Stimulated activated naive CD8-positive, alpha-beta T cell treated with anti-CD3 and anti-CD28 coated beads, Interleukin-15, Interleukin-2, amounts not matched to agents 100 ng/mL and 50 ng/mL, for 24 hours (primary cell): ENCODE measurements around the gene TMEM187.

Experiments
- H3K27ac Mint-ChIP-seq: one replicate; pipeline ENCODE4 v1.8.0; 2021; ENCODE audit warnings: mild to moderate bottlenecking, mixed read lengths
- H3K27me3 Mint-ChIP-seq: one replicate; pipeline ENCODE4 v1.8.0; 2021; ENCODE audit warnings: mixed read lengths
- H3K36me3 Mint-ChIP-seq: one replicate; pipeline ENCODE4 v1.8.0; 2021; ENCODE audit warnings: low read depth, mixed read lengths
- H3K4me1 Mint-ChIP-seq: one replicate; pipeline ENCODE4 v1.8.0; 2021; ENCODE audit warnings: low read depth, mixed read lengths
- H3K4me3 Mint-ChIP-seq: one replicate; pipeline ENCODE4 v1.8.0; 2021; ENCODE audit warnings: mild to moderate bottlenecking, mixed read lengths
- H3K9me3 Mint-ChIP-seq: one replicate; pipeline ENCODE4 v1.8.0; 2021; ENCODE audit warnings: mixed read lengths

TMEM187 gene

GRCh38 chrX:153972368-153973126 is at the start of gene TMEM187:
Gene TMEM187, plus strand, starts transcription at chrX:153972754. Its CDS starts 9,309 bp downstream, at chrX:153982063.
- Mint-ChIP-seq H3K4me3 (peak within 1 kb of the TSS; percentile 97), H3K9me3 (no peaks in the 10 kb centered on the region), H3K4me1 (peaks cover 33% of the 10 kb centered on the region), H3K27me3 (no peaks in the 10 kb centered on the region), H3K36me3 (peaks cover 14% of the 10 kb centered on the region), H3K27ac (peak within 1 kb of the TSS; percentile 100)

- H3K4me1 Mint-ChIP-seq = peaks cover 15% of the 10 kb centered on the region
- H3K4me3 Mint-ChIP-seq = peak overlapping the region; percentile 93
- no peaks in the 10 kb centered on the region for H3K27me3 Mint-ChIP-seq
- H3K36me3 Mint-ChIP-seq = peaks cover 22% of the 10 kb centered on the region
- no peaks in the 10 kb centered on the region for H3K9me3 Mint-ChIP-seq
- peak overlapping the region; percentile 97 for H3K27ac Mint-ChIP-seq
Measured at GRCh38 chrX:153922932-153923857, 49.4 kb upstream of the TMEM187 start.

GRCh38 chrX:153924149-153924861 is 48.2 kb upstream of the TMEM187 start:
- H3K9me3 Mint-ChIP-seq = no peaks in the 10 kb centered on the region
- H3K27me3 Mint-ChIP-seq = no peaks in the 10 kb centered on the region
- peaks cover 22% of the 10 kb centered on the region for H3K36me3 Mint-ChIP-seq
- H3K4me1 Mint-ChIP-seq = peaks cover 24% of the 10 kb centered on the region
- H3K27ac Mint-ChIP-seq = peak overlapping the region; percentile 97
- peak overlapping the region; percentile 93 for H3K4me3 Mint-ChIP-seq

- Mint-ChIP-seq H3K4me3 (peak overlapping the region; percentile 93), H3K4me1 (peaks cover 26% of the 10 kb centered on the region), H3K9me3 (no peaks in the 10 kb centered on the region), H3K27me3 (no peaks in the 10 kb centered on the region), H3K27ac (peak overlapping the region; percentile 97), H3K36me3 (peaks cover 16% of the 10 kb centered on the region)
Measured at GRCh38 chrX:153925387-153925738, 47.2 kb upstream of the TMEM187 start.

- Mint-ChIP-seq H3K27me3 (no peaks in the 10 kb centered on the region), H3K36me3 (peaks cover 20% of the 10 kb centered on the region), H3K4me1 (peaks cover 26% of the 10 kb centered on the region), H3K9me3 (no peaks in the 10 kb centered on the region), H3K27ac (peak within 1 kb of the TSS; percentile 97), H3K4me3 (peak within 1 kb of the TSS; percentile 93)
Measured at GRCh38 chrX:153925739-153926551, 46.6 kb upstream of the TMEM187 start, which contains the start of gene ARHGAP4. Gene ARHGAP4, minus strand, starts transcription at chrX:153926264. Its CDS starts 62 bp downstream, at chrX:153926202.

- H3K4me1 Mint-ChIP-seq = peaks cover 28% of the 10 kb centered on the region
Measured at GRCh38 chrX:153926552-153926857, 46.0 kb upstream of the TMEM187 start.

GRCh38 chrX:153926858-153927671 is 45.5 kb upstream of the TMEM187 start:
- Mint-ChIP-seq H3K27ac (peak overlapping the region; percentile 96), H3K36me3 (peaks cover 30% of the 10 kb centered on the region), H3K4me1 (peaks cover 28% of the 10 kb centered on the region), H3K9me3 (no peaks in the 10 kb centered on the region), H3K4me3 (peak overlapping the region; percentile 87), H3K27me3 (no peaks in the 10 kb centered on the region)

More at GRCh38 chrX:153926552-153926857, 46.0 kb upstream of the TMEM187 start:
- Mint-ChIP-seq H3K4me3 (peak overlapping the region; percentile 87), H3K36me3 (peaks cover 24% of the 10 kb centered on the region), H3K9me3 (no peaks in the 10 kb centered on the region), H3K27me3 (no peaks in the 10 kb centered on the region), H3K27ac (peak overlapping the region; percentile 96)

GRCh38 chrX:153927672-153927921 is 45.0 kb upstream of the TMEM187 start:
- Mint-ChIP-seq H3K36me3 (peaks cover 29% of the 10 kb centered on the region), H3K27me3 (no peaks in the 10 kb centered on the region), H3K4me1 (peaks cover 24% of the 10 kb centered on the region), H3K4me3 (peak overlapping the region; percentile 87), H3K27ac (peak overlapping the region; percentile 96), H3K9me3 (no peaks in the 10 kb centered on the region)

- Mint-ChIP-seq H3K36me3 (peaks cover 27% of the 10 kb centered on the region), H3K27ac (peak overlapping the region; percentile 96), H3K4me3 (peak overlapping the region; percentile 87), H3K4me1 (peaks cover 21% of the 10 kb centered on the region), H3K9me3 (no peaks in the 10 kb centered on the region), H3K27me3 (no peaks in the 10 kb centered on the region)
Measured at GRCh38 chrX:153927922-153928760, 44.4 kb upstream of the TMEM187 start.

- Mint-ChIP-seq H3K27me3 (no peaks in the 10 kb centered on the region), H3K4me1 (peaks cover 15% of the 10 kb centered on the region), H3K36me3 (peaks cover 24% of the 10 kb centered on the region), H3K4me3 (peak overlapping the region; percentile 86), H3K9me3 (no peaks in the 10 kb centered on the region), H3K27ac (peak overlapping the region; percentile 83)
Measured at GRCh38 chrX:153928846-153929245, 43.7 kb upstream of the TMEM187 start.

GRCh38 chrX:153929576-153929975 is 43.0 kb upstream of the TMEM187 start:
- no peaks in the 10 kb centered on the region for H3K9me3 Mint-ChIP-seq
- no peaks in the 10 kb centered on the region for H3K27me3 Mint-ChIP-seq
- no peak overlapping the region for H3K27ac Mint-ChIP-seq
- H3K36me3 Mint-ChIP-seq = peaks cover 27% of the 10 kb centered on the region
- peaks cover 15% of the 10 kb centered on the region for H3K4me1 Mint-ChIP-seq
- peak overlapping the region; percentile 86 for H3K4me3 Mint-ChIP-seq

- Mint-ChIP-seq H3K4me1 (peaks cover 15% of the 10 kb centered on the region), H3K4me3 (no peak overlapping the region), H3K36me3 (peaks cover 27% of the 10 kb centered on the region), H3K27me3 (no peaks in the 10 kb centered on the region), H3K9me3 (no peaks in the 10 kb centered on the region), H3K27ac (no peak overlapping the region)
Measured at GRCh38 chrX:153930011-153930910, 42.3 kb upstream of the TMEM187 start.
